ENCODE measurements around the gene NOTUM.

DNA sequence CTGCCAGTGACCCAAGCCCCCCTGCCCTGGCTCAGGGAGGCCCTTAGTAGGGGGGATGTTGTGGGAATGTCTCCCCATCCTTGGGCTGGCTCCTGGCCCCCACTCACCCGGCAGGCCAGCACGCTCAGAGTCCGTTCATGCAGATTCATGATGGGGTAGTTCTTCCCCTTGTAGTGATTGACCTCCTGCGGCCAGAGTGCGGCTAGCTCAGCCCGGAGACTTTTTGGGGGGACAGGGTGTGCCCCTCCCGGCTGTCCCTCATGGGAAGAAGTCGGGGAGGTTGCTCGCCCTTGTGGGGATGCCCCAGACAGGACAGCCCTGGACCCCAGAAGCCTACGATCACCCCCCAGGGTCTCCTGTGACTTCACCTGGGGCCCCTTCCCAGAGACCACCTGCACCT lies 55.0 kb downstream of the NOTUM start:
- TF ChIP-seq POLR2A (IDR thresholded peaks at IDR 0.05; ENCODE audit: low read depth, low read length) (no peak), CTCF (conservative IDR thresholded peaks at IDR 0.05; ENCODE audit: low read depth, low read length) (no peak), RFX5 (IDR thresholded peaks at IDR 0.05; ENCODE audit: low read depth, low read length) (no peak), RCOR1 (IDR thresholded peaks at IDR 0.05; ENCODE audit: insufficient replicate concordance, low read length) (no peak), BHLHE40 (IDR thresholded peaks at IDR 0.05; ENCODE audit: low read depth, low read length) (no peak), NFE2L2 (IDR thresholded peaks at IDR 0.05; ENCODE audit: low read depth, low read length) (no peak), RAD21 (IDR thresholded peaks at IDR 0.05; ENCODE audit: low read length) (no peak), SMC3 (IDR thresholded peaks at IDR 0.05; ENCODE audit: low read depth, low read length) (no peak), MXI1 (IDR thresholded peaks at IDR 0.05; ENCODE audit: borderline replicate concordance, low read depth, low read length) (no peak), MAZ (IDR thresholded peaks at IDR 0.05; ENCODE audit: borderline replicate concordance, low read depth, low read length) (no peak), CEBPB (IDR thresholded peaks at IDR 0.05; ENCODE audit: low read depth, low read length) (no peak), CHD1 (IDR thresholded peaks at IDR 0.05; ENCODE audit: low read depth, low read length) (no peak)
- TF ChIP-seq, protein P1, sequence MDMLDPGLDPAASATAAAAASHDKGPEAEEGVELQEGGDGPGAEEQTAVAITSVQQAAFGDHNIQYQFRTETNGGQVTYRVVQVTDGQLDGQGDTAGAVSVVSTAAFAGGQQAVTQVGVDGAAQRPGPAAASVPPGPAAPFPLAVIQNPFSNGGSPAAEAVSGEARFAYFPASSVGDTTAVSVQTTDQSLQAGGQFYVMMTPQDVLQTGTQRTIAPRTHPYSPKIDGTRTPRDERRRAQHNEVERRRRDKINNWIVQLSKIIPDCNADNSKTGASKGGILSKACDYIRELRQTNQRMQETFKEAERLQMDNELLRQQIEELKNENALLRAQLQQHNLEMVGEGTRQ (IDR thresholded peaks at IDR 0.05; ENCODE audit: low read depth, low read length), result no peak
- TF ChIP-seq, protein P2, sequence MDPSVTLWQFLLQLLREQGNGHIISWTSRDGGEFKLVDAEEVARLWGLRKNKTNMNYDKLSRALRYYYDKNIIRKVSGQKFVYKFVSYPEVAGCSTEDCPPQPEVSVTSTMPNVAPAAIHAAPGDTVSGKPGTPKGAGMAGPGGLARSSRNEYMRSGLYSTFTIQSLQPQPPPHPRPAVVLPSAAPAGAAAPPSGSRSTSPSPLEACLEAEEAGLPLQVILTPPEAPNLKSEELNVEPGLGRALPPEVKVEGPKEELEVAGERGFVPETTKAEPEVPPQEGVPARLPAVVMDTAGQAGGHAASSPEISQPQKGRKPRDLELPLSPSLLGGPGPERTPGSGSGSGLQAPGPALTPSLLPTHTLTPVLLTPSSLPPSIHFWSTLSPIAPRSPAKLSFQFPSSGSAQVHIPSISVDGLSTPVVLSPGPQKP (IDR thresholded peaks at IDR 0.05; ENCODE audit: borderline replicate concordance, low read depth, low read length), result no peak
